Rectal smooth muscle tissue (tissue), 1 donor: Measurements from ENCODE around the gene SLC10A4.

ENCODE experiments used
- H3K27ac ChIP-seq: one replicate; pipeline ENCODE4 v1.7.0; 2013; ENCODE audit warnings: low read depth, low read length, inconsistent platforms
- H3K27me3 ChIP-seq: one replicate; pipeline ENCODE4 v1.7.0; 2013; ENCODE audit warnings: low read length; ENCODE audit not compliant: control insufficient read depth, insufficient read depth
- H3K36me3 ChIP-seq: one replicate; pipeline ENCODE4 v1.7.0; 2013; ENCODE audit warnings: low read length; ENCODE audit not compliant: control insufficient read depth, insufficient read depth
- H3K4me1 ChIP-seq: one replicate; pipeline ENCODE4 v1.7.0; 2013; ENCODE audit warnings: low read length; ENCODE audit not compliant: control insufficient read depth, insufficient read depth
- H3K4me3 ChIP-seq: one replicate; pipeline ENCODE4 v1.7.0; 2013; ENCODE audit warnings: low read length
- H3K9ac ChIP-seq: one replicate; pipeline ENCODE4 v1.7.0; 2013; ENCODE audit warnings: low read length

Gene SLC10A4

DNA sequence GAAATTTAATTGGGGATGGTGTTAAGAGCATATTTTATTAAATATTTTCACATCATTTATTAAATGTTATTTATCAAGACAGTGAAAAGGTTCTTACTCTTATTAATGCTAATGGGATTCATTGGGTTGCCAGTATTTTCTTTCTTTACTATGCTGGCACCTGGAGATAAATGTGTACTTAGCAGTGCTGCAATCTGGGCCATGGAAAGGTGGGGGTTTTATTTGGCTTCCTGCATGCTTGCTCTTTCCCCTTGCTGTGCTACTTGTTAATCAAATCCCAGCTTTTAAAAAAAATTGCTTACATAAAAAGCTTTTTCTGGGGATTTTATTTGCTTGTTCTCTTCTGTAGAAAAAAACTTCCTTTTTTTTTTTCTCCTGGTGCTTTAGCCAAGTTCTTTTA, 55.2 kb downstream of the SLC10A4 start:
- Histone ChIP-seq H3K4me3 (no peak overlapping the region), H3K27me3 (no peaks in the 10 kb centered on the region), H3K27ac (no peak overlapping the region), H3K36me3 (peaks cover 20% of the 10 kb centered on the region), H3K4me1 (no peaks in the 10 kb centered on the region), H3K9ac (no peak overlapping the region)
